Measurements from ENCODE around the gene MMP19.

Gene MMP19

GRCh38 chr12:55830601-55831446 lies 11.9 kb downstream of the MMP19 start:
- no peak for TF ChIP-seq SPI1 (IDR thresholded peaks at IDR 0.05; ENCODE audit: low read depth, low read length)
- TF ChIP-seq TAF1 (IDR thresholded peaks at IDR 0.05; ENCODE audit: low read depth, low read length), result peak; percentile 22; the same call in 1 of the 2 replicates
- FAIRE-seq (peak; percentile 88), DNase-seq (ENCODE audit: insufficient read length, low spot score) (peak; percentile 74)

GRCh38 chr12:55829967-55830600 lies 12.7 kb downstream of the MMP19 start:
- peak; percentile 65 for FAIRE-seq
- TF ChIP-seq POLR2AphosphoS5 (IDR thresholded peaks at IDR 0.05; ENCODE audit: low read depth, low read length) (no peak), POU2F2 (IDR thresholded peaks at IDR 0.05; ENCODE audit: low read depth, low read length) (no peak; the same call in 1 of the 2 replicates), TAF1 (IDR thresholded peaks at IDR 0.05; ENCODE audit: low read depth, low read length) (no peak), POLR2A (IDR thresholded peaks at IDR 0.05; ENCODE audit: low read depth, low read length) (no peak), SPI1 (IDR thresholded peaks at IDR 0.05; ENCODE audit: low read depth, low read length) (no peak), PAX5 (IDR thresholded peaks at IDR 0.05; ENCODE audit: insufficient read depth, low read length, severe bottlenecking) (no peak)
- peak; percentile 57 for DNase-seq (ENCODE audit: insufficient read length, low spot score)

GRCh38 chr12:55828357-55828756 lies 14.4 kb downstream of the MMP19 start:
- TF ChIP-seq PAX5 (IDR thresholded peaks at IDR 0.05; ENCODE audit: insufficient read depth, low read length, severe bottlenecking) (no peak), TAF1 (IDR thresholded peaks at IDR 0.05; ENCODE audit: low read depth, low read length) (no peak), POLR2AphosphoS5 (IDR thresholded peaks at IDR 0.05; ENCODE audit: low read depth, low read length) (no peak), POLR2A (IDR thresholded peaks at IDR 0.05; ENCODE audit: low read depth, low read length) (no peak), POU2F2 (IDR thresholded peaks at IDR 0.05; ENCODE audit: low read depth, low read length) (no peak), SPI1 (IDR thresholded peaks at IDR 0.05; ENCODE audit: low read depth, low read length) (no peak)
- DNase-seq (ENCODE audit: insufficient read length, low spot score) (no peak), FAIRE-seq (no peak)

DNA sequence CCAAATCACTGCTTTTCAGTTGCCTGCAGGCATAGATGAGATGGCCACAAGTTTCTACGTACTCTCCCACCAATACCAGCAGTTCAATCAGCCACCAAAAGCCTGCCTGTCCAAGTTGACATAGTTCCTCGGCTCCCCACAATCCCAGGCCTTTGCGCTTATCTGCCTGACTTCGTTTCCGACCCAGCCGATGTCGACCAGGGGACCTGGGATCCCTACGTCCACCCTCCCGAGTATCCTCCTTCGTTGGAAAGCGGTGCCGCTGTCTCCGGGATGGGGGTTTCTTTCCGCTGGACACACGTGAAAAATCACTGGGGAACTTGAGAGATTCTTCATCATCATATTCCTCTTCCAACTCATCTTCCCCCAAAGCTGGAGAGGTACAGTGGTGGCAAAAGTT lies 14.9 kb downstream of the MMP19 start:
- FAIRE-seq (no peak), DNase-seq (ENCODE audit: insufficient read length, low spot score) (no peak)
- TF ChIP-seq TAF1 (IDR thresholded peaks at IDR 0.05; ENCODE audit: low read depth, low read length) (no peak), SPI1 (IDR thresholded peaks at IDR 0.05; ENCODE audit: low read depth, low read length) (no peak), PAX5 (IDR thresholded peaks at IDR 0.05; ENCODE audit: insufficient read depth, low read length, severe bottlenecking) (no peak), POU2F2 (IDR thresholded peaks at IDR 0.05; ENCODE audit: low read depth, low read length) (no peak), POLR2AphosphoS5 (IDR thresholded peaks at IDR 0.05; ENCODE audit: low read depth, low read length) (no peak), POLR2A (IDR thresholded peaks at IDR 0.05; ENCODE audit: low read depth, low read length) (no peak)

DNA sequence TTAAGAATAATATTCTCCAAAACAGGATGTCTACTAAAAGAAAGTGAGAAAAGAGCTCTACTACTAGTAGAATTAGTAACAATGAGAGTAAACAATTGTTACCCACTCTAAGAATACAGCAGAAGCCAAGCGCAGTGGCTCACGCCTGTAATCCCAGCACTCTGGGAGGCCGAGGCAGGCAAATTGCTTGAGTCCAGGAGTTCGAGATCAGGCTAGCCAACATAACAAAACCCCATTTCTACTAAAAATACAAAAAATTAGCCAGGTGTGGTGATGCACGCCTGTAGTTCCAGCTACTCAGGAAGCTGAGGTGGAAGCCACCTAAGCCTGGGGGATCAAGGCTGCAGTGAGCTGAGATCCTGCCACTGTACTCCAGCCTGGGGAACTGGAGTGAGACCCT lies 18.0 kb downstream of the MMP19 start:
- DNase-seq (ENCODE audit: insufficient read length, low spot score), result no peak
- TF ChIP-seq POU2F2 (IDR thresholded peaks at IDR 0.05; ENCODE audit: low read depth, low read length) (no peak), POLR2AphosphoS5 (IDR thresholded peaks at IDR 0.05; ENCODE audit: low read depth, low read length) (no peak), SPI1 (IDR thresholded peaks at IDR 0.05; ENCODE audit: low read depth, low read length) (no peak), TAF1 (IDR thresholded peaks at IDR 0.05; ENCODE audit: low read depth, low read length) (no peak), POLR2A (IDR thresholded peaks at IDR 0.05; ENCODE audit: low read depth, low read length) (no peak), PAX5 (IDR thresholded peaks at IDR 0.05; ENCODE audit: insufficient read depth, low read length, severe bottlenecking) (no peak)
- no peak for FAIRE-seq

- TF ChIP-seq POLR2A (IDR thresholded peaks at IDR 0.05; ENCODE audit: low read depth, low read length), result no peak
- no peak for TF ChIP-seq SPI1 (IDR thresholded peaks at IDR 0.05; ENCODE audit: low read depth, low read length)
- TF ChIP-seq POLR2AphosphoS5 (IDR thresholded peaks at IDR 0.05; ENCODE audit: low read depth, low read length), result no peak
- TF ChIP-seq POU2F2 (IDR thresholded peaks at IDR 0.05; ENCODE audit: low read depth, low read length), result no peak
- no peak for TF ChIP-seq PAX5 (IDR thresholded peaks at IDR 0.05; ENCODE audit: insufficient read depth, low read length, severe bottlenecking)
- no peak for TF ChIP-seq TAF1 (IDR thresholded peaks at IDR 0.05; ENCODE audit: low read depth, low read length)
- FAIRE-seq, result no peak
- DNase-seq (ENCODE audit: insufficient read length, low spot score), result no peak
Observed at GRCh38 chr12:55823419-55823818, 19.3 kb downstream of the MMP19 start.

- FAIRE-seq (no peak), DNase-seq (ENCODE audit: insufficient read length, low spot score) (no peak)
- TF ChIP-seq POLR2A (IDR thresholded peaks at IDR 0.05; ENCODE audit: low read depth, low read length) (no peak), PAX5 (IDR thresholded peaks at IDR 0.05; ENCODE audit: insufficient read depth, low read length, severe bottlenecking) (no peak), POU2F2 (IDR thresholded peaks at IDR 0.05; ENCODE audit: low read depth, low read length) (no peak)
Observed at GRCh38 chr12:55822228-55822627, 20.5 kb downstream of the MMP19 start.

- no peak for DNase-seq (ENCODE audit: insufficient read length, low spot score)
- TF ChIP-seq POU2F2 (IDR thresholded peaks at IDR 0.05; ENCODE audit: low read depth, low read length) (no peak), POLR2A (IDR thresholded peaks at IDR 0.05; ENCODE audit: low read depth, low read length) (no peak), PAX5 (IDR thresholded peaks at IDR 0.05; ENCODE audit: insufficient read depth, low read length, severe bottlenecking) (no peak), POLR2AphosphoS5 (IDR thresholded peaks at IDR 0.05; ENCODE audit: low read depth, low read length) (no peak), TAF1 (IDR thresholded peaks at IDR 0.05; ENCODE audit: low read depth, low read length) (no peak), SPI1 (IDR thresholded peaks at IDR 0.05; ENCODE audit: low read depth, low read length) (no peak)
- no peak for FAIRE-seq
Observed at GRCh38 chr12:55820679-55821078, 22.1 kb downstream of the MMP19 start.

GRCh38 chr12:55818886-55819285 lies 23.9 kb downstream of the MMP19 start:
- FAIRE-seq (no peak), DNase-seq (ENCODE audit: insufficient read length, low spot score) (no peak)
- TF ChIP-seq SPI1 (IDR thresholded peaks at IDR 0.05; ENCODE audit: low read depth, low read length), result no peak
- TF ChIP-seq POLR2A (IDR thresholded peaks at IDR 0.05; ENCODE audit: low read depth, low read length), result no peak
- TF ChIP-seq TAF1 (IDR thresholded peaks at IDR 0.05; ENCODE audit: low read depth, low read length), result no peak
- no peak for TF ChIP-seq POU2F2 (IDR thresholded peaks at IDR 0.05; ENCODE audit: low read depth, low read length)
- no peak for TF ChIP-seq PAX5 (IDR thresholded peaks at IDR 0.05; ENCODE audit: insufficient read depth, low read length, severe bottlenecking)
- TF ChIP-seq POLR2AphosphoS5 (IDR thresholded peaks at IDR 0.05; ENCODE audit: low read depth, low read length), result no peak

All from GM12891 (cell line).